Measurements from ENCODE around the gene ZNF567. TPM values are rescaled to one million over a fixed set of nuclear protein-coding genes. Genes with fewer than 3 reads are reported as not detected.
"Not testable (repeated sequence)": the region's sequence is repeated elsewhere in the genome, so short reads cannot be mapped to it uniquely, and the experiment has no call there.

ZNF567 gene
- total and polyA plus RNA-seq, 12 donors: 3.4 to 8.2 (median 5.6) TPM

DNA sequence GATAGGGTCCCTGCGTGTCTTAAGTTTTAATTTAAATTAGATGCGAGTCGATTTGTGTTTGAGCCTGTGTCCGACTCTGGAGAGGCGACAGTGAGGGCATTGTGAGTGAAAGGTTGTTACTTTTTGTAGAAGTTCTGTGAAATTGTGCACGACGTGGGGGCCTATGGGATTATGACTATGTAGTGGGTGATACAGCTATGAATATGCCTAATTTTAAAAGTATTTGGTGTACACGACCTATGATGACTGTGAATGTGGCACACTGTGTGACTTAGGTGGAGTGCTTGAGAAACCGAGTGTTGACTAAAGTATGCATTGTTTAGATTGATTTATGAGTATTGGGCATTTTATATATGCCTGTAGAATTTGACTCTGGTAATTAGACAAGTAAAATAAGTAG is 646 bp downstream of the ZNF567 start:
- WGBS, 4 donors: 8 to 10% (median 9%) methylated on average over 9 of the region's 9 CpGs
- no peak for TF ChIP-seq POLR2A (IDR thresholded peaks at IDR 0.05)
- TF ChIP-seq, protein P1, sequence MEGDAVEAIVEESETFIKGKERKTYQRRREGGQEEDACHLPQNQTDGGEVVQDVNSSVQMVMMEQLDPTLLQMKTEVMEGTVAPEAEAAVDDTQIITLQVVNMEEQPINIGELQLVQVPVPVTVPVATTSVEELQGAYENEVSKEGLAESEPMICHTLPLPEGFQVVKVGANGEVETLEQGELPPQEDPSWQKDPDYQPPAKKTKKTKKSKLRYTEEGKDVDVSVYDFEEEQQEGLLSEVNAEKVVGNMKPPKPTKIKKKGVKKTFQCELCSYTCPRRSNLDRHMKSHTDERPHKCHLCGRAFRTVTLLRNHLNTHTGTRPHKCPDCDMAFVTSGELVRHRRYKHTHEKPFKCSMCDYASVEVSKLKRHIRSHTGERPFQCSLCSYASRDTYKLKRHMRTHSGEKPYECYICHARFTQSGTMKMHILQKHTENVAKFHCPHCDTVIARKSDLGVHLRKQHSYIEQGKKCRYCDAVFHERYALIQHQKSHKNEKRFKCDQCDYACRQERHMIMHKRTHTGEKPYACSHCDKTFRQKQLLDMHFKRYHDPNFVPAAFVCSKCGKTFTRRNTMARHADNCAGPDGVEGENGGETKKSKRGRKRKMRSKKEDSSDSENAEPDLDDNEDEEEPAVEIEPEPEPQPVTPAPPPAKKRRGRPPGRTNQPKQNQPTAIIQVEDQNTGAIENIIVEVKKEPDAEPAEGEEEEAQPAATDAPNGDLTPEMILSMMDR (IDR thresholded peaks at IDR 0.05): no peak
- peak overlapping the region in 4 of 5 donors; percentile 5 to 80 (median 58) for H3K27ac ChIP-seq
- no peak for DNase-seq
- peaks cover 0 to 12% of the 10 kb centered on the region in 2 donors for H3K36me3 ChIP-seq (replicated peaks in 1 of 2)
- peaks cover 9 to 22% of the 10 kb centered on the region in 2 donors for H3K4me1 ChIP-seq (replicated peaks in 1 of 2)
- no peaks in the 10 kb centered on the region for H3K9me3 ChIP-seq (replicated peaks in 1 of 3)
- intact Hi-C loops (cut with DNase I): no loop called here
- H3K27me3 ChIP-seq: no peaks in the 10 kb centered on the region
- H3K4me3 ChIP-seq: peak overlapping the region; percentile 13 to 96 (median 74)

DNA sequence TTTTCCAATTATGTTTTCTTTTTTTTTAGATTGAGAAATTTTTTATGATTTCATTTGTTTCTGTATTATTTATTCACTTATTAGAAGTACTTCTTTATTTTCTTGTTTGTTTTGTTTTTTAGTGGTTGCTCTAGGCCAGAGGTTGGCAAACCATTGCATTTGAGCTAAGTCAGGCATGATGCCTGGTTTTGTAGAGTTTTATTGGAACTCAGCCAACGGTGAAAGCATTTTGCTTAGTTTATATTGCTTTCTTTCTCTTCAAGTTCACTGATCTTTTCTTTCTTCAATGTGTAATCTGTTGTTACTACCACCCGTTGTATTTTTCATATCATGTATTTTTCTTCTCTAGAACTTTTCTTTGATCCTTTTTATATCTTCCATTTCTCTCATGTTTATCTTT is 19.7 kb downstream of the ZNF567 start:
- H3K27me3 ChIP-seq: no peaks in the 10 kb centered on the region
- TF ChIP-seq, protein P1 (IDR thresholded peaks at IDR 0.05): no peak
- TF ChIP-seq POLR2A (IDR thresholded peaks at IDR 0.05): no peak
- 89 to 100% (median 95%) methylated on average over 1 to 2 of the region's 2 CpGs for WGBS, 4 donors

DNA sequence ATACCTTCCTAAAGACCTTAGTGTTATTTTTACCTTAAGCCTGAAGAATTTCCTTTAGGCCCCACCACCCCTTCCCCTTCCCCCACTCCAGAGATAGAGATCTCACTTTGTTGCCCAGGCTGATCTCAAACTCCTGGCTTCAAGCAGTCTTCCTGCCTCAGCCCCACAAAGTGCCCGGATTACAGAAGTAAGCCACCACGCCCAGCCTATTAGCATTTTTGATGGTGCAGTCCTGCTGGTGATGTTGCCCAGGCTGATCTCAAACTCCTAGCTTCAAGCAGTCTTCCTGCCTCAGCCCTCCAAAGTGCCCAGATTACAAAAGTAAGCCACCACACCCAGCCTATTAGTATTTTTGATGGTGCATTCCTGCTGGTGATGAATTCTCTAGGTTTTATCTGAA is 22.0 kb downstream of the ZNF567 start:
- intact Hi-C loops (cut with DNase I): no loop called here
- Histone ChIP-seq H3K9me3 (replicated peaks in 1 of 3) (peaks cover 3 to 80% (median 11%) of the 10 kb centered on the region in 3 donors), H3K27ac (no peak overlapping the region), H3K4me1 (replicated peaks in 1 of 2) (no peaks in the 10 kb centered on the region), H3K27me3 (no peaks in the 10 kb centered on the region), H3K4me3 (peak overlapping the region in 1 of 4 donors; percentile 2), H3K36me3 (replicated peaks in 1 of 2) (peaks cover 0 to 19% of the 10 kb centered on the region in 2 donors)
- DNase-seq: no peak
- TF ChIP-seq POLR2A (IDR thresholded peaks at IDR 0.05): no peak
- 80 to 92% (median 84%) methylated on average over 2 of the region's 2 CpGs for WGBS, 4 donors

More for the DNA sequence above, 19.7 kb downstream of the ZNF567 start:
- Histone ChIP-seq H3K27ac (no peak overlapping the region), H3K36me3 (replicated peaks in 1 of 2) (no peaks in the 10 kb centered on the region), H3K9me3 (replicated peaks in 1 of 3) (peaks cover 0 to 62% (median 11%) of the 10 kb centered on the region in 3 donors), H3K4me1 (replicated peaks in 1 of 2) (no peaks in the 10 kb centered on the region), H3K4me3 (no peak overlapping the region)
- DNase-seq: no peak
- intact Hi-C loops (cut with DNase I): no loop called here

DNA sequence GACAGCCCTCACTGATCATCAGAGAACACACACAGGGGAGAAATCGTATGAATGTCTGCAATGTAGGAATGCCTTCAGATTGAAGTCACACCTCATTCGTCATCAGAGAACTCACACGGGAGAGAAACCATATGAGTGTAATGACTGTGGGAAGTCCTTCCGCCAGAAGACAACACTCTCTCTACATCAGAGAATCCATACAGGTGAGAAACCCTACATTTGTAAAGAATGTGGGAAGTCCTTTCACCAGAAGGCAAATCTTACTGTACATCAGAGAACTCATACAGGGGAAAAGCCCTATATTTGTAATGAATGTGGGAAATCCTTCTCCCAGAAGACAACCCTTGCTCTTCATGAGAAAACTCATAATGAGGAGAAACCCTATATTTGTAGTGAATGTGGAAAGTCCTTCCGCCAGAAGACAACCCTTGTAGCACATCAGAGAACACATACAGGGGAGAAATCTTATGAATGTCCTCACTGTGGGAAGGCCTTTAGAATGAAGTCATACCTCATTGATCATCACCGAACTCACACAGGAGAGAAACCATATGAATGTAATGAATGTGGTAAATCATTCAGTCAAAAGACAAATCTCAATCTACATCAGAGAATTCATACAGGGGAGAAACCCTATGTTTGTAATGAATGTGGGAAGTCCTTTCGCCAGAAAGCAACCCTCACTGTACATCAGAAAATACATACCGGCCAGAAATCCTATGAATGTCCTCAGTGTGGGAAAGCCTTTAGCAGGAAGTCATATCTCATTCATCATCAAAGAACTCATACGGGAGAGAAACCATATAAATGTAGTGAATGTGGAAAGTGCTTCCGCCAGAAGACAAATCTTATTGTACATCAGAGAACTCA is 32.5 kb downstream of the ZNF567 start:
- Histone ChIP-seq H3K36me3 (replicated peaks in 1 of 2) (peaks cover 0 to 15% of the 10 kb centered on the region in 2 donors), H3K27ac (no peak overlapping the region), H3K27me3 (no peaks in the 10 kb centered on the region), H3K4me1 (replicated peaks in 1 of 2) (no peaks in the 10 kb centered on the region), H3K9me3 (replicated peaks in 1 of 3) (peaks cover 19 to 94% (median 56%) of the 10 kb centered on the region in 3 donors), H3K4me3 (no peak overlapping the region)
- 96 to 98% (median 97%) methylated on average over 10 of the region's 10 CpGs for WGBS, 4 donors
- TF ChIP-seq POLR2A (IDR thresholded peaks at IDR 0.05): no peak
- TF ChIP-seq, protein P1 (IDR thresholded peaks at IDR 0.05): no peak
- intact Hi-C loops (cut with DNase I): loop anchor here in 1 of 2 donors (10.0 kb wide), 1 partner anchor 165 kb away; no protein-coding TSS in a partner anchor
- no peak for DNase-seq

DNA sequence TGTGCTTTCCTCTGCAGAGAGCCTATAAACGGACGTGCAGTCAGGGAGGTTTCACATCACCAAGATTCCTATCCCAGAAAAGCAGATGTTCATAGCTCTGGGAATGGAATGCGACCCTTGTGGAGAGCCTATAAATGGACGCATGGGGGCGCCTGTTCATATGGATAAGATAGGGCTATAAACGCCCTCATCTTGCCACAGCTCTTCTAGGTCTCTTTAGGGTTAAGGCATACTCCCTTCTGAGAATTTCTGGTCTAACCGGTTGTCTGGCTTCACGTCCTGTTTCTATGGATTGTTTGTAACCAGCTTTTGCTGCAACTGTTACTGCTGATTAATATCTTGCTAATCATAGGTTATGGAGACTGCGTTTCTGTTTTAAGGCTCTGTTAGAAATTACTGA is 48.8 kb downstream of the ZNF567 start:
- 48 to 68% (median 64%) methylated on average over 9 of the region's 9 CpGs for WGBS, 4 donors
- H3K36me3 ChIP-seq (replicated peaks in 1 of 2); DNase-seq; H3K27me3 ChIP-seq; intact Hi-C loops (cut with DNase I); H3K27ac ChIP-seq; H3K4me1 ChIP-seq (replicated peaks in 1 of 2); H3K4me3 ChIP-seq: not testable (repeated sequence)
- H3K9me3 ChIP-seq (replicated peaks in 1 of 3): peaks cover 10 to 91% (median 41%) of the 10 kb centered on the region in 3 donors
